Stimulated activated effector memory CD8-positive, alpha-beta T cell treated with anti-CD3 and anti-CD28 coated beads, Interleukin-12 subunit alpha, Interleukin-12 subunit beta, amount 100 ng/mL, for 72 hours (primary cell): ENCODE results near the gene RHBDF2.

Experiments
- ATAC-seq: fragments of 150-1000 bp; cut with Tn5 transposase; 2 replicates; pipeline ENCODE4 v1.10.0; 2021
- DNase-seq, 2 donors: peaks; one replicate each; pipeline ENCODE4 v3.0.0; 2021 to 2022; ENCODE audit warnings: low spot score in 2 of 2
- H3K27ac Mint-ChIP-seq: one replicate; pipeline ENCODE4 v1.8.0; 2022; ENCODE audit warnings: mild to moderate bottlenecking, mixed read lengths
- H3K36me3 Mint-ChIP-seq: one replicate; pipeline ENCODE4 v1.8.0; 2022; ENCODE audit warnings: mild to moderate bottlenecking, mixed read lengths
- H3K4me1 Mint-ChIP-seq: one replicate; pipeline ENCODE4 v1.8.0; 2022; ENCODE audit warnings: mixed read lengths
- H3K4me3 Mint-ChIP-seq: one replicate; pipeline ENCODE4 v1.8.0; 2022; ENCODE audit warnings: mild to moderate bottlenecking, mixed read lengths
- H3K9me3 Mint-ChIP-seq: one replicate; pipeline ENCODE4 v1.8.0; 2022; ENCODE audit warnings: mixed read lengths

Gene RHBDF2

DNA sequence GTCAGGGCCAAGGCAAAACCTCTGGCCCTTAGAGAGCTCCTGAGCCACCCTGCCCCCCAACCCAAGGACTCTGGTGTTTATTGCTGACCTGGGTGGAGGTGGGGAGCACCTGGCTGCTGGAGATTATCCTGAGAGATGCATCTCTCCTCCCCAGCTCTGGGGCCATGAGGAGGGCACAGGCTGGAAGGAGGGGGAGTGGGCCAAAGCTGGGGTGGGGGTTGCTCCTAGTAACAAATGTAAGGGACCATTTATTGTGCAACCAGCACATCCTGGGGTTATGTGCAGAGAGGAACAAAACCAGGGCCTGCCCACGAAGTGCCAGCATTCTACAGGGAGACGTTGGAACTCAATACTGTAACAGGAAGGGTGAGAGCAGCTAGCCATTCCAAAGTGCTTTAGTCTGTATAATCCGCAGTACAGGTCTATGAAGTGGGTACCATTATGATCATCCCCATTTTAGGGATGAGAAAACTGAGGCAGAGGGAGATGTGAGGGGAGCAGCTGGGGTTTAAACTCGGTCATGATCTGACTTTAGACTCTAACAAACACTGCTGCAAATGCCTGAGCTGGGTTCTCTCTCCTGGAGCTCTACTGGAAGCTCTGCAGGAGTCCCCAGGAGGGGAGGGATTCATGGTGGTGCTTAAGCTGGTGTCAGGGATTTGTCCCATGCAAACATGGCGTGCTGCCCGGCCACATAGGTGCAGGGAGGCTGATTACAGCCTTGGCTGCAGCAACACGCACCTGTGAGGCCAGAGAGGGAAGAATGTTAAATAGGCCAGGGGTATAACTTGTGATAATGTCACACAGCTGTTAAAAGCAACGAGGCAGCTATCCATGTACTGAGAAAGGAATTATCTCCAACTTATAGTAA, 1.4 kb upstream of the RHBDF2 start:
- H3K9me3 Mint-ChIP-seq: no peaks in the 10 kb centered on the region
- H3K36me3 Mint-ChIP-seq: peaks cover 22% of the 10 kb centered on the region
- ATAC-seq (no peak), DNase-seq (no peak)
- peak overlapping the region; percentile 97 for H3K27ac Mint-ChIP-seq
- H3K4me3 Mint-ChIP-seq: peak overlapping the region; percentile 91
- H3K4me1 Mint-ChIP-seq: peaks cover 57% of the 10 kb centered on the region

DNA sequence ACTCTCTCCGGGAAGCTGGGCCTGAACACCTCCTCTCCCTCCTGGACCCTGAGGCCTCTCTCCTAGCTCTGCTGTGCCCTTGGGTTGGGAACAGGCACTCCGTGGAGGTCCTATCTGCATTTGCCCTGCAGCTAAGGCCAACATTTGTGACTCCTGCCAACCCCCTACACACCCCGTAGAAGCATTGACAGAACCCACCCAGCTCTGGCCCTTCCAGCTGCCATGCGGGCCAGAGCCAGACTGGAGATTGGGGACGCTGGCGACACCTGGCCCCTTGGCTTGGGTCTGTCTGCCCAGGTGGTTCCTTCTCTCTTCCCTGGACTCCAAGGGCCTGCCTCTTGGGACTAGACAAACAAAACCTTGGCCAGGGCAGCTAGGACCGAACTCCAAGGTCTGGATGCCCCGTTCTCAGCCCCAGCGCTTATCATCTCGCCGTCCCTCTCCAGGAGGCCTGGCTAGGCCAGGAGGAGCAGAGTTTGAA, 644 bp upstream of the RHBDF2 start:
- peaks cover 60% of the 10 kb centered on the region for H3K4me1 Mint-ChIP-seq
- peaks cover 28% of the 10 kb centered on the region for H3K36me3 Mint-ChIP-seq
- peak overlapping the region; percentile 97 for H3K27ac Mint-ChIP-seq
- no peaks in the 10 kb centered on the region for H3K9me3 Mint-ChIP-seq
- H3K4me3 Mint-ChIP-seq: peak overlapping the region; percentile 91
- no peak for ATAC-seq
- no peak for DNase-seq

DNA sequence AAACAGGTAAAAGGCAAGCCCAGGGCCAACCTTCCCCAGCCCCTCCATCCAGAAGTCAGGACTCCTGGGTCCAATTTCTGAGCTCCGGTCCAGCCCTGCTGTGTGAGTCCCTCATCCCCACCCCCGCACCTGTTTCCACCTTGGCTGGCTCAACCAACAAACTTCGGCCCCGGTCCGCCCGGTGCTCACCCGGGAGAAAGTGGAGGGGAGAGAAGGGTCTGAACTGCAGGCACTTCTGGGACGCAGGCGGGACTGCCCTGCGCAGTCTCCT, 541 bp downstream of the RHBDF2 start:
- DNase-seq (no peak), ATAC-seq (peak; percentile 37)
- H3K4me1 Mint-ChIP-seq: peaks cover 66% of the 10 kb centered on the region
- no peaks in the 10 kb centered on the region for H3K9me3 Mint-ChIP-seq
- H3K36me3 Mint-ChIP-seq: peaks cover 31% of the 10 kb centered on the region
- peak overlapping the region; percentile 97 for H3K27ac Mint-ChIP-seq
- peak overlapping the region; percentile 91 for H3K4me3 Mint-ChIP-seq

DNA sequence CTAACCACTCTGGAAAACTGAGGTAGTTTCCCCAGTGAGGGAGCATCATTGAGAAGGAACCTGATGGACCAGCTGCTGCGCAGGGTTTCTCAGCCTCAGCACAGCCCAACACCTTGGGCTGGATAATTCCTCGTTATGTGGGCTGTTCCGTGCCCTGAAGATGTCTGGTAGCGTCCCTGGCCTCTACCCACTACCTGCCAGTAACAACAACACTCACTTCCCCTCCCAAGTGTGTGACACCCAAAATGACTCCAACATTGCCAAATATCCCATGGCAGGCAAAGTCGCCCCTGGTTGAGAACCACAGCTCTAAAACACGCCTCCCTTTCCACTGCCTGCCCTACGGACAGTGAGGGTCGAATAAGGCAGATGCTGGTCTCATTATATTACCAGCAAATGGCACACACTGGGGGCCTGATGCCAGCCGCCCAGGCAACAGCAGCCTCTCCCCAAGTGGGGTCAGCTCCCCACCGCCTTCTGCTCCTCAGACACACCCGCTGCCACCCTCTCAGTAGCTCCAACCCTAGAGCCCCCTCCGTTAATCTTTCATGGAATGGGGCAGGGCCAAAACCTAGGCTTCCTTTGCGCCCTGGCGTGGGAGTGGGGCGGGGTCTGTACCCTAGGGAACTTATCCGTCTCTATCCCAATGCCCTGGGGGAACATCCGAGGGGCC, 1.0 kb downstream of the RHBDF2 start:
- Mint-ChIP-seq H3K4me1 (peaks cover 71% of the 10 kb centered on the region), H3K27ac (peak overlapping the region; percentile 97), H3K9me3 (no peaks in the 10 kb centered on the region), H3K4me3 (peak overlapping the region; percentile 91), H3K36me3 (peaks cover 31% of the 10 kb centered on the region)
- DNase-seq (no peak), ATAC-seq (no peak)

DNA sequence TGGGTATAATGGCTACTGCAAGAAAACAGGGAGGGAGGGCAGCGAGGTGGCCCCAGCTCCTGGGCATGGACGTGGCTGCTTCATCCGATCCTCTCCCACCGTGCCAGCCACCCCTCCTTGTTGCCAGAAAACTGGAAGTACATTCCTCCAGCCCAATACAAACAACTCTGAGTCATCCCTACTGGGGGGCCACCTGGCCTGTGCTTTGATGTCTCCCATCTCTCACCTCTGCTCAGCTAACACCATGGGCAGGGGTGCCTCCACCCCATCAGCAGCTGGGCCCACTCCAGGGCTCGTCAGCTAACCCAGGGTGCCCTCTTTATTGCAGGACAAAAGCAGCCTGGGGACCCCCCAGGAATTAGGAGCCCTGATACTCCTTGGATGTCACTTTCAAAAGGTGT, 2.0 kb downstream of the RHBDF2 start:
- Mint-ChIP-seq H3K36me3 (peaks cover 31% of the 10 kb centered on the region), H3K27ac (peak overlapping the region; percentile 85), H3K4me3 (peak overlapping the region; percentile 91), H3K9me3 (no peaks in the 10 kb centered on the region), H3K4me1 (peaks cover 75% of the 10 kb centered on the region)
- ATAC-seq (no peak), DNase-seq (no peak)

DNA sequence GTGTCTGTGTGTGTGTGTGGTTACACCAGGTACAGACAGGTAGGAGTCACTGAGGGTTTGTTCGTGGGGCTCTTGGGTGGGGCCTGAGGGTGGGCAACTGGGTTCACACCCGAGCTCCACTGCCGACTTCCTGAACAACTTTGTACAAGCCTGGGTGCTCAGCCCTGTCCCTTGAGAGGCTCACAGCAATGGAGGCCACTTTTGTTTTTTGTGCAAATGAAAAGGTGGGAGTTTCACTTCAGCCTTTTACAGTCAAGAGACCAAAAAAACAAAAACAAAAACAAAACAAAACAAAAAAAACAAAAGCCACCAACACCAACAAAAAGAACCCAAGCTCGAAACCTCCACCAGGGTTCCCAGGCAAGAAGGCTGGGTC, 2.4 kb downstream of the RHBDF2 start:
- peak overlapping the region; percentile 91 for H3K4me3 Mint-ChIP-seq
- H3K4me1 Mint-ChIP-seq: peaks cover 78% of the 10 kb centered on the region
- DNase-seq (no peak), ATAC-seq (no peak)
- H3K27ac Mint-ChIP-seq: peak overlapping the region; percentile 85
- no peaks in the 10 kb centered on the region for H3K9me3 Mint-ChIP-seq
- H3K36me3 Mint-ChIP-seq: peaks cover 31% of the 10 kb centered on the region

DNA sequence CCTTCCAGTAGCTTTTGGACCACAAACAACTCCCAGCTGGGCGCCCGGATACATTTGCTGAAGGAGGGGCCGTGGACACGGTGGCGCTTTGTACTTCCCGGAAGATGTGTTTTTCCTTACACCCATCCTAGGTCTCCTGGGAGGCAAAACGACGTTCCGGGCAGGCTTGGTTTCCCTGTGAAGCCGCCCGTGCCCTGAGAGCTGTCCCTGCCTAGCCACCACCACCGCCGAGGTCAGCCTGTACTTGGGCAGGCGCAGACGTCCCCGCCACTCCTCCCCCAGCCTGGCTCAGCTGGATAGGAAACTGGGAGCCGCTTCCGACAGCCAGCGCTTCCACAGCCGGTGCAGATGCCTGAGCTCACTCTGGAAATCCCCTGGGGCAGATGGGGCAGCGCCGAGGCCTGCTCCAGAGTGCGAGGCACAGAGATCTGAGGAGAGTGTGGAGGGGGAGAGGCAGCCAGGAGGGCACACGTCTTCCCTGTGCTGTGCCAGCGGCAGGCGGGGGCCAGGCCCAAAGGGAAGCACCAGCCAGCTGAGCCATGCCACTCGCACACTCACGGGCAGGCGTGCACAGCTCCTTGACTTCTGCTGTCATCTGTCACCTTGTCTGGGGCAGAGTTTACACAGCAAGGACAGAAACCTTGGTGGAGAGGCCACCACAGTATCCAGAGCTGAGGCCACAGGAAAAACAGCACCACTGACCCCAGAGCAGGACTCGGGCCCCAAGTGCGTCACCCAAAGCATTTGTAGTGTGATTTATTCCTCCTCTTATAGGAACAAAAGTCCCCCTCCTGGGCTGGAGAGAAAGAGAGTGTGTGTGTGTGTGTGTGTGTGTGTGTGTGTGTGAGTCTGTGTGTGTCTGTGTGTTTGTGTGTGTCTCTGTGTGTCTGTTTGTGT, 3.0 kb downstream of the RHBDF2 start:
- no peaks in the 10 kb centered on the region for H3K9me3 Mint-ChIP-seq
- H3K36me3 Mint-ChIP-seq: peaks cover 37% of the 10 kb centered on the region
- DNase-seq (no peak), ATAC-seq (no peak)
- H3K4me1 Mint-ChIP-seq: peaks cover 85% of the 10 kb centered on the region
- peak overlapping the region; percentile 91 for H3K4me3 Mint-ChIP-seq
- peak overlapping the region; percentile 85 for H3K27ac Mint-ChIP-seq

DNA sequence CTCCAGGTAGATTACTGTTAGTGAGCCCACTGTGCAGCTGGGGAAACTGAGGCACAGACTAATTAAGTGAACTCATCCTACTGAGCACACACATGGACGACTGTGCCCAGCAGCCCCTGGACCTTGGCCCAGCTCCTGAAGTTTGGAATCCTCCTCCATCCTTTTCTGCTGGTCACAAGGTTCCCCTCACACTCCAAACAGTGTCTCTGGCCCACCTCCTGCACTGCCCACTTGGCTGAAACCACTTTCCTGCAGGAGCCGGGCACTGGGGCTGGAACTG, 3.6 kb downstream of the RHBDF2 start:
- Mint-ChIP-seq H3K4me1 (peaks cover 88% of the 10 kb centered on the region), H3K27ac (peak overlapping the region; percentile 85)

DNA sequence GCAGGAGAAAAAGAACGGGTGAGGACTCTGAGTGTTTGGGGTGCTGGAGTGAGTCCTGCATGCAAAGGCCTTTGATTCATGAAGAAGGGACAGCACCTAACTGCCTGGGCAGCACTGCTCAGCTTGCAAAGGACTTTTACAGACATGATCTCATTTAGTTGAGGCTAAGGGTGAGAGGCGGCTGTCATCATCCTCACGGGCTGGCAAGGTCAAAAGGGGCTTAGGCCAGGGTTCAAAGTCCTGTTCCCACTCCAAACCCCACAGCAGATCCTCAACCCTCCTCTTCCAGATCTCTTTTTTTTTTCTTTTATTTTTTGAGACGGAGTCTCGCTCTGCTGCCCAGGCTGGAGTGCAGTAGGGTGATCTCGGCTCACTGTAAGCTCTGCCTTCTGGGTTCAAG, 4.8 kb downstream of the RHBDF2 start:
- Mint-ChIP-seq H3K4me3 (peak overlapping the region; percentile 91), H3K4me1 (peaks cover 88% of the 10 kb centered on the region), H3K9me3 (no peaks in the 10 kb centered on the region), H3K27ac (peak overlapping the region; percentile 85), H3K36me3 (peaks cover 43% of the 10 kb centered on the region)
- DNase-seq: no peak
- peak; percentile 19 for ATAC-seq

More for the DNA sequence above, 3.6 kb downstream of the RHBDF2 start:
- Mint-ChIP-seq H3K36me3 (peaks cover 43% of the 10 kb centered on the region), H3K4me3 (peak overlapping the region; percentile 91), H3K9me3 (no peaks in the 10 kb centered on the region)
- no peak for ATAC-seq
- DNase-seq: no peak

DNA sequence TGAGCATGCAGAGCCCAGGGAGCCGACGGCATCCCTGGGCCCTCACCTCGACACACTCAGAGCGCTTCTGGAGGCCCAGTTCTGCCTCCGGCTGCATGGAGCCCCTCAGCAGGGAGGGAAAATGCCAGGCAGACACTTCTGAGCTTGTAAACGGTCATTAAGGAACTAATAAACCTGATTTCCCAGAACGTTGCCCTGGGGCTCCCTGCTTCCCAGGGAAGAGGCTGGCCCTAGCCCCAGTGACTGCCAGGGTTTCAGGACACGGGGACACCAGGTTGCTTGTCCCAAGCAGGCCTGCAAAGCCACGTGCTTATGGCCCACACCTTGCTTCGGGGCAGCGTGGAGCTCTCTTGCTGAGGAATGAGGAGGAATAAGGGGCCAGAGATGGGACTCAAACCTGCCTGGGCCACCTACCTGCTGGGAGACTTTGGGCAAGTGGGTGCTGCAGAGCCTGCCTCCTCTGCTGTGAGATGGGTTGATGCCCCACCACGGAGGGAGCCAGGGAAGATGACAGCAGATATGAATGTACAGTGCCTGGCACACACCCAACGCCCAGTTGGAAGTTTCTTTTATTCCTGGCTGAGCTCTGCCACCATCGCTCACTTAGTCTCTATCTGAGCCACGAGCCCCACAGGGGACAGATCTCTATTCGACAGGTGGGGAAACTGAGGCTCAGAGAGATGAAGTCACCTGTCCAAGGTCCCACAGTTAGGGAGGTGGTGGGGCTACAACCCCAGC, 5.4 kb downstream of the RHBDF2 start:
- H3K4me3 Mint-ChIP-seq: peak overlapping the region; percentile 91
- H3K9me3 Mint-ChIP-seq: no peaks in the 10 kb centered on the region
- peak overlapping the region; percentile 85 for H3K27ac Mint-ChIP-seq
- H3K4me1 Mint-ChIP-seq: peaks cover 92% of the 10 kb centered on the region
- H3K36me3 Mint-ChIP-seq: peaks cover 42% of the 10 kb centered on the region
- ATAC-seq (no peak), DNase-seq (no peak)

DNA sequence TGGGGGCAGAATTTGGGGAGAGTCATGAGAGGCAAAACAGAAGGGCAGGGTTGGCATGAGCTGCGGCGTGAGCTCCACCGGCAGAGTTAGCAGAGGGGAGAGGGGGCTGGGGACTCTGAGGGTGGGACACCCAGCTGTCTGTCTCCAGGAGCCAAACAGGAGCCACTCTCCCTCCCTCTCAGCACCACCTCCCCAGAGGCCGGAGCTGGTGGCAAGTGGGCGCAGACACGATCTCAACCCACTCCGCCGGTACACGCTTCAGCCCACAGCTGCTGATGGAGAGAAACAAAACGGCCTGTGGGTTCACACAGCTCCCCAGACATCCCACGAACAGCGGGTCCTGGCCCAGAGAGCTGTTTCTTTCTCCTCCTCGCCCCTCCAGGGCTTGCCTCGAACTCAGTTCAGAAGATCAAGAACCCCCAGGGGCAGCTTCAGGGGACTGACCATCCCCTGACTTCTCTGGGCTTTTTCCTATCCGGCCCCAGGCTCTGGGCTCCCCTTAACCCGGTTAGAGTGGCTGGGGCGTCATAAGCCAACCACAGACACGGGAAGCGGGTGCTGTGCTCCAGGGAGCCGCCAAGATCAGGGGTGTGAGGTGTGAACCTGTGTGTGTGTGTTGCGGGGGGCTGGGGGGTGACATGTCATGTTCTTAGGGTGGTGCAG, 7.6 kb downstream of the RHBDF2 start:
- peaks cover 36% of the 10 kb centered on the region for H3K36me3 Mint-ChIP-seq
- peak overlapping the region; percentile 91 for H3K4me3 Mint-ChIP-seq
- peaks cover 86% of the 10 kb centered on the region for H3K4me1 Mint-ChIP-seq
- DNase-seq (peak in 1 of 2 donors; percentile 67), ATAC-seq (peak; percentile 43)
- H3K9me3 Mint-ChIP-seq: no peaks in the 10 kb centered on the region
- H3K27ac Mint-ChIP-seq: peak overlapping the region; percentile 98

DNA sequence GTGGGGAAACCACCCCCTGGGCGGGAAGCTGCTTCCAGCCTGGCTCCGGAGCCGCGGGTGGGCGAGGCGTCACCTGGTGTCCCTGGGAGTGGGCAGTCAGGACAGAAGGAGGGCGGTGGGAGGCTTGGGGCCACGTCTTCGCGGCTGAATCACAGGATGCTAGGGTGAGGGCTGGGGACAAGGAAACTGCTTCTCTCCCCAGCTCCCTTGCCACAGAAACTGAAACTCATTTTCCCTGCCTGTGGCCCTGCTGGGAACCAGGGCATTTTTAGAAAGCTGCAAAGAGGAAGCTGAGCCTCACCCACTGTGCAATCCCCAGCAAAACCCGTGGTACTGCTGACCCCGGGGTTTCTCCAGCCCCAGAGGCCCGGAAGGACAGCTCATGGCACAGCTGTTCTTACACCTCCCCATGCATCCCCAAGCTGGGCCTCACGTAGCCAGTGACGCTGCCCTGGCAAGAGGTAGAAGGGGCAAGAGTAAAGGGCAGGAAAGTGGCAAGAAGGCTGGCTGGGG, 8.2 kb downstream of the RHBDF2 start:
- Mint-ChIP-seq H3K27ac (peak overlapping the region; percentile 98), H3K9me3 (no peaks in the 10 kb centered on the region), H3K4me1 (peaks cover 81% of the 10 kb centered on the region), H3K36me3 (peaks cover 31% of the 10 kb centered on the region), H3K4me3 (peak overlapping the region; percentile 91)
- DNase-seq (peak; percentile 44 to 80), ATAC-seq (peak; percentile 83)

DNA sequence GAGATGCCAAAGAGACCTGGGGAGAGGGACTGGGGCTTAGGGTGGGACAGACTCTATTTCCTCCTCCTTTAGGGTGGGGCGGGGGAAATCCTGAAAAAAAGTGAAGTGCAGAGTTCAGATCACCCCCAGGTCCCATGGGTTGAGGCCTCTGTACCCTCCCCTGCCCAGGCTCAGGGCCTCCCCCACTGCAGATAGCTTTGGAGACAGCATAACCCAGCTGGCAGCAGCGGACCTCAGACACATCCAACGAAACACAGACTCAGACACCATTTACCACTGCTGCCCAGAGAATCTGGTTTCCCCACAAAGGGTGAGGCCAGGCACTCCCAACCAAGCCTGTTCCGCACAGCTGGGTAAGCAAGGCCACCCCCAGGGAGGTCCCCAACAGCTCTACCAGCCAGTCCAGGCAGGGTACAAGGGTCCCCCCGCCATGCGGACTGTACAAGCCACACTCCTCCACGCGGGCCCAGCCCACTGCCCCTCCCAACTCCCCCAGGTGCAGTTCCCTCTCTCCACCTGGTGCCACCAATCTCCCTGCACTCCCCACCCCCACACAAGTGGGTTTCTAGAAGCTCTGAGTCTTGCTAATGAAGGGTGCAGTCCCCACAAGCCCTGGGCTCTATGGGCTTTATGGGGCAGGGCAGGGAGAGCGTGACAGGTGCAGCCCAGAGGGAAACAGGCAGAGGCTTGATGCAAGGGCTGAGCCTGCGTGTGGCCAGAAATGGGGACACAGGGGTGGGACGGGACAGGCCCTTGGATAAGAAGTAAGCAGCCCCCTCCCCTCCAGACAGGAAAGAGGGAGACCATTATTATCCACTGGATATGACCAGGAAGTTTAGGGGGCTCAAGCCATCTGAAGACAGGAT, 8.9 kb downstream of the RHBDF2 start:
- DNase-seq (no peak), ATAC-seq (peak; percentile 62)
- H3K9me3 Mint-ChIP-seq: no peaks in the 10 kb centered on the region
- H3K4me3 Mint-ChIP-seq: peak overlapping the region; percentile 91
- H3K36me3 Mint-ChIP-seq: peaks cover 32% of the 10 kb centered on the region
- H3K4me1 Mint-ChIP-seq: peaks cover 79% of the 10 kb centered on the region
- H3K27ac Mint-ChIP-seq: peak overlapping the region; percentile 98
